SU-DHL-6 (cell line): ENCODE data around the gene MYLK.

Experiments
- CTCF ChIP-seq: fragments of 200-600 bp; sonication (generic); IDR thresholded peaks from one replicate; pipeline ENCODE4 v1.5.1; 2017; ENCODE audit warnings: antibody characterized with exemption, mild to moderate bottlenecking, low read length, moderate library complexity; ENCODE audit not compliant: insufficient read depth, poor library complexity, severe bottlenecking
- EZH2phosphoT487 ChIP-seq: fragments of 200-600 bp; sonication (generic), shearing (Covaris generic); conservative IDR thresholded peaks from 2 replicates; pipeline ENCODE4 v1.6.1; 2018; ENCODE audit warnings: mild to moderate bottlenecking, antibody characterized with exemption, low read length, moderate library complexity, mixed read lengths

- TF ChIP-seq CTCF = no peak
- TF ChIP-seq EZH2phosphoT487 = no peak
Observed at GRCh38 chr3:123632161-123632655, 251.9 kb downstream of the MYLK start.
